OCI-LY1 (cell line): ENCODE data around the gene IFT88.

Experiments
- CTCF ChIP-seq: fragments of 200-600 bp; sonication (generic), shearing (Covaris generic); IDR thresholded peaks from 2 replicates; pipeline ENCODE4 v1.5.1; 2017; ENCODE audit warnings: mild to moderate bottlenecking, antibody characterized with exemption, low read length, moderate library complexity, mixed read lengths
- EZH2 ChIP-seq: fragments of 200-600 bp; sonication (generic), shearing (Covaris generic); IDR thresholded peaks from 2 replicates; pipeline ENCODE4 v1.8.0; 2017; ENCODE audit warnings: borderline replicate concordance, mixed run types, mild to moderate bottlenecking, antibody characterized with exemption, low read length, moderate library complexity, mixed read lengths

GRCh38 chr13:20583803-20584293, 16.9 kb downstream of the IFT88 start:
- TF ChIP-seq CTCF: no peak
- TF ChIP-seq EZH2: no peak
